Measurements from ENCODE around the gene PTPRO. TPM values are rescaled to one million over a fixed set of nuclear protein-coding genes. Genes with fewer than 3 reads are reported as not detected.
"Not testable (repeated sequence)": the region's sequence is repeated elsewhere in the genome, so short reads cannot be mapped to it uniquely, and the experiment has no call there.

The PTPRO gene
- total and polyA plus RNA-seq, 3 donors from 2014 or later = 1.1 to 1.9 (median 1.6) TPM

DNA sequence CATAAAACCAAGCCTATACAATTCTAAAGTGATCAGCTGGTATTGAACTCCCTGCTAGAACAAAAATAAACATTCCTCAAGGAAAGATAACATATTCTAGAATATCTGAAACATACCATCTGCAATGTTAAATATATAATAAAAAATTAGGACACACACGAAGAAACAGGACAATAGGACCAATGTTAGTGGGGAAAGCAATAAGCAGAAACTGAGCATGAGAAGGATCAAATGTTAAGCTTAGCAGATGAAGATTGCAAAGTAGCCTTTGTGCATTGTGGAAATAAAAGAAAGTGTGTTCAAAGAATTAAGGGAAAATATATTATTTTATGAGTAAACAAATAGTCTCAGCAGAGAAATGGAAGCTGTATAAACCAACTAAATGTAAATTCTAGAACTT, 286.1 kb downstream of the PTPRO start:
- Histone ChIP-seq H3K27me3 (no peaks in the 10 kb centered on the region), H3K27ac (no peak overlapping the region), H3K4me1 (no peaks in the 10 kb centered on the region), H3K36me3 (ENCODE audit: low read depth, missing control alignments) (no peaks in the 10 kb centered on the region), H3K4me3 (no peak overlapping the region), H3K9me3 (no peaks in the 10 kb centered on the region)
- no peak for TF ChIP-seq POLR2A (IDR thresholded peaks at IDR 0.05)
- TF ChIP-seq, protein P1, sequence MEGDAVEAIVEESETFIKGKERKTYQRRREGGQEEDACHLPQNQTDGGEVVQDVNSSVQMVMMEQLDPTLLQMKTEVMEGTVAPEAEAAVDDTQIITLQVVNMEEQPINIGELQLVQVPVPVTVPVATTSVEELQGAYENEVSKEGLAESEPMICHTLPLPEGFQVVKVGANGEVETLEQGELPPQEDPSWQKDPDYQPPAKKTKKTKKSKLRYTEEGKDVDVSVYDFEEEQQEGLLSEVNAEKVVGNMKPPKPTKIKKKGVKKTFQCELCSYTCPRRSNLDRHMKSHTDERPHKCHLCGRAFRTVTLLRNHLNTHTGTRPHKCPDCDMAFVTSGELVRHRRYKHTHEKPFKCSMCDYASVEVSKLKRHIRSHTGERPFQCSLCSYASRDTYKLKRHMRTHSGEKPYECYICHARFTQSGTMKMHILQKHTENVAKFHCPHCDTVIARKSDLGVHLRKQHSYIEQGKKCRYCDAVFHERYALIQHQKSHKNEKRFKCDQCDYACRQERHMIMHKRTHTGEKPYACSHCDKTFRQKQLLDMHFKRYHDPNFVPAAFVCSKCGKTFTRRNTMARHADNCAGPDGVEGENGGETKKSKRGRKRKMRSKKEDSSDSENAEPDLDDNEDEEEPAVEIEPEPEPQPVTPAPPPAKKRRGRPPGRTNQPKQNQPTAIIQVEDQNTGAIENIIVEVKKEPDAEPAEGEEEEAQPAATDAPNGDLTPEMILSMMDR (IDR thresholded peaks at IDR 0.05) = no peak
- DNase-seq = no peak
- intact Hi-C loops (cut with DNase I; ENCODE audit: low total_unique reads) = no loop called here
- 54 to 71% methylated on average over 1 of the region's 1 CpG for WGBS, 2 donors

DNA sequence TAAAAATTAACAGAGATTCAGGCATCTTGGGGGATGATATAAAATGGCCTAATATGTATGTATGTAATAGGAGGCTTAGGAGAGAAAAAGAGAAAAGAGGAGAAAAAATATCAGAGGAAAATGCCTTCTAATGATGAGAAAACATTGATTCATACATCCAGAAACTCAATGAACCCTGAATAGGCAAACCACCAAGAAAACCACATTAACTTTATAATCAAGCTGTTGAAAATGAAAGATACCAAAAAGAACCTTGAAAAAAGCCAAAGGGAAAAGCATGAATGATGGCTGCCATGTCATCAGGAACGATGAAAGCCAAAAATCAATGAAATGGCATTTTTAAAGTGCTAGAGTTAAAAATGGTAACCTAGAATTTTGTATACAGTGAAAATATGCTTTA, 286.6 kb downstream of the PTPRO start:
- WGBS, 2 donors = 80 to 82% methylated on average over 1 of the region's 1 CpG
- TF ChIP-seq POLR2A (IDR thresholded peaks at IDR 0.05) = no peak
- TF ChIP-seq, protein P1 (IDR thresholded peaks at IDR 0.05) = no peak
- Histone ChIP-seq H3K4me3 (no peak overlapping the region), H3K36me3 (ENCODE audit: low read depth, missing control alignments) (no peaks in the 10 kb centered on the region), H3K4me1 (no peaks in the 10 kb centered on the region), H3K27me3 (no peaks in the 10 kb centered on the region), H3K27ac (no peak overlapping the region), H3K9me3 (no peaks in the 10 kb centered on the region)
- intact Hi-C loops (cut with DNase I; ENCODE audit: low total_unique reads) = no loop called here
- DNase-seq = no peak

DNA sequence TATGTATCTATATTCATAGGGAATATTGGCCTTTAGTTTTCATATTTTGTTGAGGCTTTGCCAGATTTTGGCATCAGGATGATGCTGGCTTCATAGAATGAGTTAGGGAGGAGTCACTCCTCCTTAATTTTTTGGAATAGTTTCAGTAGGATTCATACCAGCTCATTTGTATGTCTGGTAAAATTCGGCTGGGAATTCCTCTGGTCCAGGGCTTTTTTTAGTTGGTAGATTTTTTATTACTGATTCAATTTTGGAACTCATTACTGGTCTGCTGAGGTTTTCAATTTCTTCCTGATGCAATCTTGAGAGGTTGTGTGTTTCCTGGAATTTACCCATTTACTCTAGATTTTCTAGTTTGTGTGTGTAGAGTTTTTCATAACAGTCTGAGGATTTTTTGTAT, 291.7 kb downstream of the PTPRO start:
- intact Hi-C loops (cut with DNase I; ENCODE audit: low total_unique reads) = no loop called here
- H3K27ac ChIP-seq = no peak overlapping the region
- H3K9me3 ChIP-seq = no peaks in the 10 kb centered on the region
- no peak for DNase-seq
- H3K4me1 ChIP-seq = no peaks in the 10 kb centered on the region
- TF ChIP-seq POLR2A (IDR thresholded peaks at IDR 0.05) = no peak
- TF ChIP-seq, protein P1 (IDR thresholded peaks at IDR 0.05) = no peak
- WGBS, 2 donors = 50 to 68% methylated on average over 1 of the region's 1 CpG
- H3K36me3 ChIP-seq (ENCODE audit: low read depth, missing control alignments) = no peaks in the 10 kb centered on the region
- H3K4me3 ChIP-seq = no peak overlapping the region
- H3K27me3 ChIP-seq = no peaks in the 10 kb centered on the region

DNA sequence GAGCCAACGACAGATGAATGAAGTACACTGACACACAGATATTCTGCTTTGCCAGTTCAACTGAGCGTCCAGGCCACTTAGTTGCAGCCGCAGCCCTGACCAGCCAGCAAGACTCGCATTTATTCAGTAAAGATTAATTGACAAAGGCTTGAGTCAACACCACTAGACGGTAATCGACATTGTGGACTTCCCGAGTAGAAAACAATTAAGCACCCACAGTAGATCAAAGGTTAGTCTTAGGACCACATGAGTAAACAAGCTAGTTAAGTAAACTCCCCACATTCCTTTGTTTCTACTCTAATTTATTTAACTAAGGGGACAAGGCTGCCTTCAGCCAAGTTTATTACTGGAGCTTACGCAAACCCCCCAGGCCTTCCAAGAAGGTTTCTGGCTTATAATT, 294.2 kb downstream of the PTPRO start:
- H3K36me3 ChIP-seq (ENCODE audit: low read depth, missing control alignments); H3K4me3 ChIP-seq; H3K27ac ChIP-seq; DNase-seq; H3K4me1 ChIP-seq; H3K27me3 ChIP-seq; H3K9me3 ChIP-seq; intact Hi-C loops (cut with DNase I; ENCODE audit: low total_unique reads): not testable (repeated sequence)
- 93 to 98% methylated on average over 8 of the region's 8 CpGs for WGBS, 2 donors

DNA sequence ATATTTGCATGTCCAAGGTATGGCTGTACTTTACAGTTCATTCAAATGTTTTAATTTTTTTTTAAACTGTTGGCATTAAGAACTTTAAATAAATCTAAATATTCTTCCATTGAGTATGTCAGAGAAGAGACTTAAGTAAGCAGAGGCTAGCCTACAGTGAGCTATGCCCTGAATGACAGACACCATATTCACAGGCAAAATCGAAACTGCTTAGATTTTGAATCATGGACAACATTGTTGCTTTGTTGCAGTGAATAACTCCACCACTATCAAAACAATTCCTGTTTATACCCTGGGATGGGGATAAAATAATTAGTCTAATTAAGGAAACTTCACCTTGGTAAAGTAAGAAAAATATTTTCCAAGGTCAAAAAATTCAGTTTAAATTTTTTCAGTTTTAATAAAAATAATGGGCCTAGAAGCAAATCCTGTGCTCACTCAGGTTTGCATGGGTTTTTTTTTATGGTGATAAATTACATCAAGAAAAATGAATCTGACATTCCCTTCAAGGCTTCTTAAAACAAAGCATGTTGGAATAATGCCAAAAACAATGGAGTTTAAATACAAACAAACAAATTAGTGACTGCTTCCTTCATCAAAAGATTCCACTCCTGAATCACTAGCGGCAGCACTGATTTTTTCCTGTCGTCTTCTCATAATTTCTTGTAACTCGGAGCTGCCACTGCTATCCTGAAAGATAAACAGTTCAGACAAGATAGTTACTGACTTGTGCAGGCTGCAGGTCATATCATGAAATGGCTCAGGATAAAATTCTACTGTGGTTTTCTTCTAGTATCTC, 298.6 kb downstream of the PTPRO start:
- no peak for TF ChIP-seq POLR2A (IDR thresholded peaks at IDR 0.05)
- TF ChIP-seq, protein P1 (IDR thresholded peaks at IDR 0.05) = no peak
- no peaks in the 10 kb centered on the region for H3K27me3 ChIP-seq
- intact Hi-C loops (cut with DNase I; ENCODE audit: low total_unique reads) = no loop called here
- no peak overlapping the region for H3K4me3 ChIP-seq
- 55 to 59% methylated on average over 4 of the region's 4 CpGs for WGBS, 2 donors
- no peaks in the 10 kb centered on the region for H3K36me3 ChIP-seq (ENCODE audit: low read depth, missing control alignments)
- no peak for DNase-seq
- H3K9me3 ChIP-seq = no peaks in the 10 kb centered on the region
- no peaks in the 10 kb centered on the region for H3K4me1 ChIP-seq
- no peak overlapping the region for H3K27ac ChIP-seq
